Neural crest cell (in vitro differentiated cells): ENCODE measurements around the gene GLRA2. TPM values are rescaled to one million over a fixed set of nuclear protein-coding genes. Genes with fewer than 3 reads are reported as not detected.

ENCODE experiments used
- DNase-seq: peaks from one replicate; pipeline ENCODE4 v3.0.0; 2021; ENCODE audit warnings: low read depth, mixed read lengths, low spot score
- H3K27ac Mint-ChIP-seq: one replicate; pipeline ENCODE4 v1.8.0; 2021; ENCODE audit warnings: mild to moderate bottlenecking, mixed read lengths; ENCODE audit not compliant: unreplicated experiment
- H3K27me3 Mint-ChIP-seq: 2 replicates; pipeline ENCODE4 v1.8.0; 2021; ENCODE audit warnings: low read depth, mild to moderate bottlenecking, mixed read lengths
- H3K36me3 Mint-ChIP-seq: 2 replicates; pipeline ENCODE4 v1.8.0; 2021; ENCODE audit warnings: low read depth, mild to moderate bottlenecking, mixed read lengths
- H3K4me1 Mint-ChIP-seq: 2 replicates; pipeline ENCODE4 v1.8.0; 2021; ENCODE audit warnings: mixed read lengths
- H3K4me3 Mint-ChIP-seq: one replicate; pipeline ENCODE4 v1.8.0; 2021; ENCODE audit warnings: mild to moderate bottlenecking, mixed read lengths
- H3K9me3 Mint-ChIP-seq: 2 replicates; pipeline ENCODE4 v1.8.0; 2021; ENCODE audit warnings: mixed read lengths
- CTCF ChIP-seq: fragments of 200-600 bp; sonication (generic); conservative IDR thresholded peaks from 2 replicates; pipeline ENCODE4 v1.5.0; 2021; ENCODE audit warnings: antibody characterized with exemption, mild to moderate bottlenecking
- total RNA-seq: library from RNA; stranded (reverse); gene quantifications from 2 replicates; pipeline ENCODE4 v1.2.1, GENCODE V29; 2021

The GLRA2 gene
- total RNA-seq, 1 donor from 2014 or later: 1.3 TPM

DNA sequence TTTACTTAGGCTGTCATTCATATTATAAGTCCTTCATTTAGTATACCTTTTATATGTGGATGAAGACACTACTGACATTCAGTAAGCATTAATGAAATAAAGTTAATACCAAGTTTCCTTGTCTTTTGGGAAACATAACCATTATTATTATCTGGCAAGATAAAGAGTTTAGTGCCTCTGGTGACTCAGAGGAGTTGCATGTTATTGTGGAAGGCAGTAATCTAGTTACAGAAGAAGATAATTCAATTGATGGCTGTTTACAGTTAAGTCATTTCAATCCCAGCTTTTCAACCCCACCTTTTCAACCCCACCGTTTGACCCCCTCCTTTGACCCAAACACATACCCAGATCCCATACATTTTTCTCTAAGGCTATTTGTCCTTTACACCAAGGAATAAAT is 199.7 kb downstream of the GLRA2 start:
- TF ChIP-seq CTCF: no peak
- no peak for DNase-seq
- Mint-ChIP-seq H3K36me3 (peaks cover 5% of the 10 kb centered on the region), H3K4me3 (no peak overlapping the region), H3K9me3 (peaks cover 8% of the 10 kb centered on the region), H3K4me1 (no peaks in the 10 kb centered on the region), H3K27me3 (no peaks in the 10 kb centered on the region), H3K27ac (no peak overlapping the region)

DNA sequence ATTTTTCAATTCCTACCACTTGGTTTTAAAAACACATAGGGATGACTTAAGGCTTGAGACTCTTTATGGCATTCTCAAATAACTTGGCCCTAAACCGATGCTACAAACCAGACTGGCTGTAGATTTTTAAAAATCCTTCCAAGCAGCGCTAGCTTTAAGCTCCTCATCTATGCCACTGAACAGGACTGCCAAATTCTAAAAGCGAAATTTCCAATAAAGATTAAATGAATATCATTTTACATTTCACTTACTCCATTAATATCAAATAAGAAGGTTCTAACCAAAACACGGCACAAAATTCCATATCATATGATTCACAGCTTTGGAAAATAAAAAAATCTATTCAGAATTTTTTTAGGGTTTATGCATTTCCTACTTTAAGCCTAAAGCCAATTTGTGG is 209.3 kb downstream of the GLRA2 start:
- Mint-ChIP-seq H3K9me3 (peaks cover 3% of the 10 kb centered on the region), H3K36me3 (peaks cover 6% of the 10 kb centered on the region), H3K27me3 (no peaks in the 10 kb centered on the region), H3K4me1 (no peaks in the 10 kb centered on the region), H3K27ac (no peak overlapping the region), H3K4me3 (no peak overlapping the region)
- TF ChIP-seq CTCF: no peak
- DNase-seq: no peak

DNA sequence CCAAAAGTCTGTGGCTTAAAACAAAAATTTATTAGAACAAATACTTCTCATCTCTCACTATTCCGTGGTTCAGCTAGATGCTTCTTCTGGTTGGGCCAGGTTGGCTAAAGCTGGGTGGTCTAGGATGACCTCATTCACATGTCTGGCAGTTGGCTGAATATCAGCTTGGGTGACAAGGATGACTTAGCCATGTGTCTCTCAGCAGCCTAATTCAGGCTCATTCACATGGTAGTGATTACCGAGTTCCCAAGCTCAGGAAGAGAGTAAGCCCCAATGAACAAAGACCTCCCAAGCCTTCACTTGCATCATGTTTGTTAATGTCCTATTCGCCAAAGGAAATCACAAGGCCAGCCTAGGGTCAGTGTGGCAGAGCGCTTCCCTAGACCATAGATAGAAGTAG is 224.1 kb downstream of the GLRA2 start:
- peaks cover 7% of the 10 kb centered on the region for H3K9me3 Mint-ChIP-seq
- no peaks in the 10 kb centered on the region for H3K27me3 Mint-ChIP-seq
- H3K36me3 Mint-ChIP-seq: peaks cover 14% of the 10 kb centered on the region
- no peak overlapping the region for H3K4me3 Mint-ChIP-seq
- H3K4me1 Mint-ChIP-seq: no peaks in the 10 kb centered on the region
- no peak for DNase-seq
- no peak for TF ChIP-seq CTCF
- H3K27ac Mint-ChIP-seq: no peak overlapping the region

- no peaks in the 10 kb centered on the region for H3K4me1 Mint-ChIP-seq
- no peak overlapping the region for H3K4me3 Mint-ChIP-seq
- TF ChIP-seq CTCF: no peak
- H3K27me3 Mint-ChIP-seq: no peaks in the 10 kb centered on the region
- peaks cover 14% of the 10 kb centered on the region for H3K9me3 Mint-ChIP-seq
- no peak overlapping the region for H3K27ac Mint-ChIP-seq
- H3K36me3 Mint-ChIP-seq: peaks cover 20% of the 10 kb centered on the region
- no peak for DNase-seq
Measured at GRCh38 chrX:14758029-14758491, 228.7 kb downstream of the GLRA2 start.

DNA sequence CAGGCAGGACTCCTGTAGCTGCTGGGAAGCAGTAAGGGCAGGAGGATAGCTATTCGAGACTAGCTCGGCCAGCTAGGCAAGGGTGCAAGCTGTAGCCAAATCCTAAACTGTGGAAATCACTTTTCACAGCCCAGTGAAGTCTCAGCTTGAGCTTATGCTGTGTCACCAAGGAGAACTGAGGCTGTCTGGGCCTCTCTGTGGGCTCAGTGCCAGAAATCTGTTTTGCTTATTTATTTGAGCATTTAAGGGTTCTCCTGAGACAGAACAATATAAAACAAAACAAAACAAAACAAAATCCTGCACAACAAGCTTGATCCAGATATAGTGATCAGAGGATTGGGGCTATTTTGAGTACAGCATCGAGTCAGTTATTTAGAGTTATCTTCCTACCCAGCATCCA is 246.1 kb downstream of the GLRA2 start:
- TF ChIP-seq CTCF: no peak
- H3K27me3 Mint-ChIP-seq: no peaks in the 10 kb centered on the region
- no peak overlapping the region for H3K27ac Mint-ChIP-seq
- no peaks in the 10 kb centered on the region for H3K4me1 Mint-ChIP-seq
- peaks cover 19% of the 10 kb centered on the region for H3K36me3 Mint-ChIP-seq
- H3K4me3 Mint-ChIP-seq: no peak overlapping the region
- no peak for DNase-seq
- peaks cover 14% of the 10 kb centered on the region for H3K9me3 Mint-ChIP-seq

DNA sequence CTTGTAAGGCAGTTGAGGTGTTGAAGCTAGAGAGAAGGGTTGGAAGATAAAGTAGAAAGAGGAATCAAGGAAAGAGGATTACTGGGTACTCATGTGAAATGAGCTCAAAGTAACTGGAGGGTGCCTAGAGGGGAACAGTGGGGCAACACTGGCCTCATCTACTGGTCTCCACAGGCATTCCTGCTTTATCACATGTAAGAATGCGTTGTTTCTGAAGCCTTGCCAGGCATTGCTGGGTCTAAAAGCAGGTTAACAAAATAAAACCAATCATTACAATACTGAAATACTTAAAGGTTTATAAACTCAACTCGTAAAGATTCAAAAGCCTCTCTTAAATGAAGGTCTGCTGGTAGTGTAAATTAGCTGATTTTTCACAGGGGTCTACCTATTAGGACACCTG is 247.6 kb downstream of the GLRA2 start:
- no peak for DNase-seq
- no peak for TF ChIP-seq CTCF
- Mint-ChIP-seq H3K4me3 (no peak overlapping the region), H3K27me3 (no peaks in the 10 kb centered on the region), H3K27ac (no peak overlapping the region), H3K36me3 (peaks cover 11% of the 10 kb centered on the region), H3K4me1 (no peaks in the 10 kb centered on the region), H3K9me3 (peaks cover 6% of the 10 kb centered on the region)
